K562 (cell line): ENCODE measurements around the gene TMED7. TPM values are rescaled to one million over a fixed set of nuclear protein-coding genes. Genes with fewer than 3 reads are reported as not detected.

Experiments
- ATAC-seq: fragments of 200-7000 bp; cut with Tn5 transposase; 3 replicates; pipeline ENCODE4 v1.9.1; 2020; ENCODE audit warnings: moderate library complexity
- BruUV-seq: library from RNA; stranded (reverse); fragments of 400-500 nt; replicated peaks from 2 replicates; lab custom pipeline; 2021; lab: Mats Ljungman, UMichigan
- CTCF ChIA-PET: fragments of 300-600 bp; formaldehyde crosslinking; extraction: SDS; loops from one replicate; lab custom pipeline; 2021; ENCODE audit warnings: low intra/inter-chr PET ratio; lab: Yijun Ruan, JAX
- POLR2A ChIA-PET: fragments of 300-600, 350-650 bp; sonication (Branson Sonifier 250); formaldehyde crosslinking; extraction: SDS; loops from one replicate; lab custom pipeline; 2021; ENCODE audit warnings: antibody characterized with exemption, inconsistent platforms; lab: Yijun Ruan, JAX
- DNase-seq, 4 experiments: peaks; one replicate each; pipeline versions ENCODE4 v3.0.0 to v3.0.0-alpha.2; 2011 to 2018; ENCODE audit warnings: low spot score in 3 of 4, mixed read lengths in 3 of 4; ENCODE audit errors: extremely low read depth in 1 of 4
- FAIRE-seq: peaks from 2 replicates; lab custom pipeline; 2011; peaks lifted over from hg19 to GRCh38; lab: Jason Lieb, UNC
- H2AFZ ChIP-seq: 2 replicates; pipeline ENCODE4 v1.6.0; 2011; ENCODE audit warnings: low read depth, low read length, control low read depth, inconsistent platforms
- H3K27ac ChIP-seq: fragments of 200-600 bp; 3 replicates; pipeline ENCODE4 v1.8.0; 2011; ENCODE audit warnings: low read depth, mild to moderate bottlenecking, control low read depth, inconsistent platforms, low read length, moderate library complexity, mixed read lengths; ENCODE audit errors: extremely low read depth
- H3K27me3 ChIP-seq, 2 experiments: fragments of 300-600 bp in 1 of 2; 2 replicates in 1 of 2; 3 replicates in 1 of 2; pipeline versions ENCODE4 v1.6.0 to v1.8.0; 2011; ENCODE audit warnings: inconsistent platforms in 2 of 2, low read length in 2 of 2, mild to moderate bottlenecking in 1 of 2, mixed read lengths in 1 of 2, moderate library complexity in 1 of 2; ENCODE audit not compliant: control insufficient read depth in 2 of 2, insufficient read depth in 2 of 2
- H3K36me3 ChIP-seq: fragments of 300-600 bp; 3 replicates; pipeline ENCODE4 v1.8.0; 2011; ENCODE audit warnings: mild to moderate bottlenecking, low read length, inconsistent platforms; ENCODE audit not compliant: control insufficient read depth, insufficient read depth
- H3K4me1 ChIP-seq, 2 experiments: fragments of 200-600 bp in 1 of 2; replicated peaks in 1 of 2; 2 replicates in 1 of 2; 3 replicates in 1 of 2; pipeline versions ENCODE4 v1.5.1 to v1.8.0; 2011; ENCODE audit warnings: inconsistent platforms in 2 of 2, low read length in 2 of 2, mild to moderate bottlenecking in 1 of 2, mixed read lengths in 1 of 2, moderate library complexity in 1 of 2; ENCODE audit not compliant: control insufficient read depth in 2 of 2, insufficient read depth in 2 of 2
- H3K4me2 ChIP-seq: 2 replicates; pipeline ENCODE4 v1.6.1; 2011; ENCODE audit warnings: low read length, control low read depth, inconsistent platforms, mixed read lengths; ENCODE audit not compliant: insufficient read depth
- H3K4me3 ChIP-seq: fragments of 200-600 bp; sonication (generic), shearing (Covaris generic); 2 replicates; pipeline ENCODE4 v1.5.1; 2016; ENCODE audit warnings: control low read depth, inconsistent platforms
- H3K79me2 ChIP-seq: fragments of 200-600 bp; 3 replicates; pipeline ENCODE4 v1.8.0; 2011; ENCODE audit warnings: low read length, inconsistent platforms; ENCODE audit not compliant: control insufficient read depth, insufficient read depth
- H3K9ac ChIP-seq, 2 experiments: 2 replicates each; pipeline versions ENCODE4 v1.6.0 to v1.6.1; 2011; ENCODE audit warnings: low read depth in 2 of 2, low read length in 2 of 2, control low read depth in 1 of 2, inconsistent platforms in 1 of 2, mild to moderate bottlenecking in 1 of 2, mixed read lengths in 1 of 2; ENCODE audit not compliant: insufficient read depth in 1 of 2
- H3K9me1 ChIP-seq: one replicate; pipeline ENCODE4 v1.6.0; 2011; ENCODE audit warnings: inconsistent platforms, mild to moderate bottlenecking, low read length, moderate library complexity; ENCODE audit not compliant: control insufficient read depth, insufficient read depth
- H3K9me3 ChIP-seq: replicated peaks from 2 replicates; pipeline ENCODE4 v1.5.1; 2011; ENCODE audit warnings: low read depth, low read length, inconsistent platforms; ENCODE audit not compliant: control insufficient read depth, insufficient read depth
- H4K20me1 ChIP-seq: replicated peaks from 2 replicates; pipeline ENCODE4 v1.6.1; 2011; ENCODE audit warnings: low read length, inconsistent platforms, mixed read lengths; ENCODE audit not compliant: control insufficient read depth, insufficient read depth
- AFF1 ChIP-seq, 2 experiments: fragments of 450-650 bp; IDR thresholded peaks; 2 replicates each; pipeline ENCODE4 v1.6.1; 2018; ENCODE audit warnings: mild to moderate bottlenecking in 2 of 2, low read depth in 1 of 2; ENCODE audit not compliant: partially characterized antibody in 2 of 2
- ATF7 ChIP-seq: fragments of 450-650 bp; IDR thresholded peaks from 2 replicates; pipeline ENCODE4 v1.7.1; 2014; ENCODE audit warnings: mild to moderate bottlenecking, moderate library complexity
- CBX2 ChIP-seq: fragments of 200-600 bp; sonication (generic); IDR thresholded peaks from one replicate; pipeline ENCODE4 v1.6.1; 2012; ENCODE audit warnings: mild to moderate bottlenecking, low read length, inconsistent platforms; ENCODE audit not compliant: insufficient read depth, poor library complexity, severe bottlenecking
- CBX3 ChIP-seq, 2 experiments: IDR thresholded peaks; 1 replicate in 1 of 2; 2 replicates in 1 of 2; pipeline ENCODE4 v1.6.1; 2012; ENCODE audit warnings: inconsistent platforms in 2 of 2, low read length in 2 of 2, borderline replicate concordance in 1 of 2, control low read depth in 1 of 2
- COPS2 ChIP-seq: fragments of 450-650 bp; conservative IDR thresholded peaks from 2 replicates; pipeline ENCODE4 v1.6.1; 2016; ENCODE audit warnings: mild to moderate bottlenecking, moderate library complexity
- DDX20 ChIP-seq: fragments of 450-650 bp; IDR thresholded peaks from 2 replicates; pipeline ENCODE4 v1.6.1; 2016; ENCODE audit warnings: missing genetic modification characterization, low read depth, mild to moderate bottlenecking, missing compliant biosample characterization, moderate library complexity
- EGR1 ChIP-seq: fragments of 450-650 bp; conservative IDR thresholded peaks from 2 replicates; pipeline ENCODE4 v1.6.1; 2017; ENCODE audit warnings: mild to moderate bottlenecking
- ELF4 ChIP-seq: fragments of 450-650 bp; formaldehyde crosslinking; IDR thresholded peaks from 2 replicates; pipeline ENCODE4 v1.4.0; 2022; ENCODE audit warnings: missing genetic modification characterization
- PTBP1 ChIP-seq: fragments of 200-400 bp; formaldehyde crosslinking; IDR thresholded peaks from 2 replicates; pipeline ENCODE4 v1.6.1; 2017; ENCODE audit warnings: low read depth, low read length
- SMAD4 ChIP-seq: fragments of 250-450 bp; sonication (Bioruptor Pico); conservative IDR thresholded peaks from 2 replicates; pipeline ENCODE4 v1.8.0; 2021; ENCODE audit warnings: inconsistent platforms, mild to moderate bottlenecking, moderate library complexity
- SP1 ChIP-seq: sonication (generic); formaldehyde crosslinking; IDR thresholded peaks from 2 replicates; pipeline ENCODE4 v1.8.1; 2022; ENCODE audit warnings: mild to moderate bottlenecking, missing genetic modification reagents
- SRSF7 ChIP-seq: fragments of 200-400 bp; formaldehyde crosslinking; optimal IDR thresholded peaks from 2 replicates; pipeline ENCODE3; 2017; ENCODE audit warnings: mild to moderate bottlenecking, low read depth, low read length
- XRCC5 ChIP-seq: fragments of 200-400 bp; formaldehyde crosslinking; IDR thresholded peaks from 2 replicates; pipeline ENCODE4 v1.6.1; 2017; ENCODE audit warnings: low read depth, mild to moderate bottlenecking, low read length
- ZNF274 ChIP-seq: IDR thresholded peaks from 2 replicates; pipeline ENCODE4 v1.6.1; 2011; ENCODE audit warnings: low read depth, mild to moderate bottlenecking, low read length, moderate library complexity, borderline replicate concordance
- ZNF444 ChIP-seq: fragments of 250-450 bp; sonication (Bioruptor Pico); IDR thresholded peaks from 2 replicates; pipeline ENCODE4 v1.4.0; 2020; ENCODE audit warnings: mild to moderate bottlenecking, moderate library complexity
- WGBS: fragments of 100-300 bp; shearing (Covaris generic); methylation state at CpG from one replicate; pipeline ENCODE4 v1.1.6; 2016; ENCODE audit warnings: low coverage, mixed read lengths; ENCODE audit not compliant: insufficient coverage; ENCODE audit errors: missing lambda C conversion rate; 5-methylcytosine and 5-hydroxymethylcytosine counted together
- in situ Hi-C: fragments of 300-500 bp; cut with MboI; formaldehyde crosslinking; loops from 4 replicates; pipeline ENCODE4 v1.15.0; 2018; ENCODE audit warnings: inconsistent platforms, mixed read lengths
- intact Hi-C: fragments of 100-400 bp; cut with micrococcal nuclease; formaldehyde crosslinking; loops from 2 replicates; pipeline ENCODE4 v1.14.2; 2022
- polyA plus RNA-seq, 8 experiments: library from polyadenylated mRNA; depleted of rRNA in 4 of 8; stranded (reverse) in 5 of 8; unstranded in 3 of 8; fragments of >200 nt; fragmentation: Nextera tagmentation in 2 of 8; fragmentation: Illumina TruSeq in 1 of 8; extraction: Ambion mirVana in 2 of 8; extraction: Trizol in 1 of 8; gene quantifications; 2 replicates each; pipeline versions ENCODE4 v1.2.1 to v1.2.3, GENCODE V29; 2011 to 2014; ENCODE audit warnings: inconsistent platforms in 1 of 8, missing spikeins in 1 of 8
- total RNA-seq, 7 experiments: library from RNA; depleted of rRNA in 6 of 7; stranded (reverse); fragments of >200 nt in 6 of 7; fragmentation: Illumina TruSeq in 2 of 7; extraction: Trizol in 2 of 7; gene quantifications; 2 replicates each; pipeline versions ENCODE4 v1.2.1 to v1.2.3, GENCODE V29; 2011 to 2021; ENCODE audit warnings: low replicate concordance in 1 of 7

Gene TMED7
- total and polyA plus RNA-seq, 9 of the 15 experiments (the other 6 are each of a cell fraction or from before 2014, with no cell fraction given): 15.9 to 93.4 (median 41.7) TPM

- in situ Hi-C loops: no loop called here
- WGBS: 0% methylated on average over 1 of the region's 1 CpG
- H3K9me1 ChIP-seq: no peaks in the 10 kb centered on the region
- no peaks in the 10 kb centered on the region for H3K4me1 ChIP-seq
- H3K4me3 ChIP-seq: no peak overlapping the region
- DNase-seq: no peak
- intact Hi-C loops: no loop called here
- H3K27ac ChIP-seq: no peak overlapping the region
- no peaks in the 10 kb centered on the region for H4K20me1 ChIP-seq
- ChIA-PET CTCF (no interaction called here), POLR2A (interaction anchor here (0.5 kb wide), 1 partner anchor 113 kb away, joined by 3 read pairs; no protein-coding TSS in a partner anchor)
- H3K36me3 ChIP-seq: no peaks in the 10 kb centered on the region
- no peaks in the 10 kb centered on the region for H3K9me3 ChIP-seq
- peaks cover 2 to 10% of the 10 kb centered on the region in 2 experiments; a peak in 3 of 5 replicates for H3K27me3 ChIP-seq
- TF ChIP-seq PTBP1 (no peak), SRSF7 (no peak), CBX2 (no peak), EGR1 (no peak), SMAD4 (no peak), DDX20 (no peak)
- no peak overlapping the region for H3K4me2 ChIP-seq
- no peaks in the 10 kb centered on the region for H3K79me2 ChIP-seq
- H2AFZ ChIP-seq: no peak overlapping the region
- no peak overlapping the region for H3K9ac ChIP-seq
- FAIRE-seq: peak; percentile 6
- no peak for ATAC-seq
- no TSS peak for BruUV-seq
Observed at GRCh38 chr5:115641948-115642347, 16.1 kb upstream of the TMED7 start.

GRCh38 chr5:115640274-115640673 is 14.4 kb upstream of the TMED7 start:
- H3K9me1 ChIP-seq: no peaks in the 10 kb centered on the region
- no peaks in the 10 kb centered on the region for H3K79me2 ChIP-seq
- H3K9ac ChIP-seq: no peak overlapping the region
- H4K20me1 ChIP-seq: no peaks in the 10 kb centered on the region
- H3K4me1 ChIP-seq: no peaks in the 10 kb centered on the region
- CTCF ChIA-PET: no interaction called here
- BruUV-seq: no TSS peak
- peaks cover 2 to 10% of the 10 kb centered on the region in 2 experiments; a peak in 3 of 5 replicates for H3K27me3 ChIP-seq
- FAIRE-seq (no peak), ATAC-seq (no peak), DNase-seq (no peak)
- no peak overlapping the region for H3K27ac ChIP-seq
- no peak overlapping the region for H2AFZ ChIP-seq
- no peaks in the 10 kb centered on the region for H3K9me3 ChIP-seq
- intact Hi-C loops (no loop called here), in situ Hi-C loops (no loop called here)
- no peaks in the 10 kb centered on the region for H3K36me3 ChIP-seq
- whole genome bisulfite sequencing: 0% methylated on average over 2 of the region's 2 CpGs
- no peak overlapping the region for H3K4me2 ChIP-seq
- no peak overlapping the region for H3K4me3 ChIP-seq
- POLR2A ChIA-PET: no interaction called here
- TF ChIP-seq COPS2: no peak
- TF ChIP-seq ELF4 (CRISPR knock-in tag): no peak
- no peak for TF ChIP-seq CBX3 (IDR thresholded peaks at IDR 0.05; ENCODE audit: borderline replicate concordance in 1 of 2, low read length in 2 of 2)
- no peak for TF ChIP-seq AFF1 (IDR thresholded peaks at IDR 0.05; ENCODE audit: low read depth in 1 of 2, partially characterized antibody in 2 of 2)
- no peak for TF ChIP-seq ZNF274
- TF ChIP-seq ZNF444: no peak
- TF ChIP-seq SP1 (CRISPR knock-in tag): no peak
- no peak for TF ChIP-seq XRCC5
- no peak for TF ChIP-seq ATF7
